Activated CD4-positive, alpha-beta T cell treated with anti-CD3 and anti-CD28 coated beads, Interleukin-2, amount 10 ng/mL, durations not matched to agents 24 days and 14 days (primary cell): Measurements from ENCODE around the gene HMCN1. TPM values are rescaled to one million over a fixed set of nuclear protein-coding genes. Genes with fewer than 3 reads are reported as not detected.
"Not testable (repeated sequence)": the region's sequence is repeated elsewhere in the genome, so short reads cannot be mapped to it uniquely, and the experiment has no call there.

Source experiments
- DNase-seq: peaks from one replicate; pipeline ENCODE4 v3.0.0; 2022
- H3K27ac Mint-ChIP-seq: one replicate; pipeline ENCODE4 v1.8.0; 2022; ENCODE audit warnings: mild to moderate bottlenecking, mixed read lengths
- H3K27me3 Mint-ChIP-seq: one replicate; pipeline ENCODE4 v1.8.0; 2022; ENCODE audit warnings: mixed read lengths
- H3K36me3 Mint-ChIP-seq: one replicate; pipeline ENCODE4 v1.8.0; 2022; ENCODE audit warnings: low read depth, mild to moderate bottlenecking, mixed read lengths
- H3K4me1 Mint-ChIP-seq: one replicate; pipeline ENCODE4 v1.8.0; 2021; ENCODE audit warnings: mixed read lengths
- H3K4me3 Mint-ChIP-seq: one replicate; pipeline ENCODE4 v1.8.0; 2022; ENCODE audit warnings: mild to moderate bottlenecking, moderate library complexity, mixed read lengths
- H3K9me3 Mint-ChIP-seq: one replicate; pipeline ENCODE4 v1.8.0; 2021; ENCODE audit warnings: mixed read lengths
- intact Hi-C: fragments of 100-400 bp; cut with micrococcal nuclease; formaldehyde crosslinking; loops from one replicate; pipeline ENCODE4 v1.15.1; 2023
- total RNA-seq: library from RNA; stranded (reverse); gene quantifications from 2 replicates; pipeline ENCODE4 v1.2.3, GENCODE V29; 2022

HMCN1 gene
- total RNA-seq, 1 donor from 2014 or later, result not detected

- no peak overlapping the region for H3K27ac Mint-ChIP-seq
- intact Hi-C loops, result no loop called here
- no peak overlapping the region for H3K4me3 Mint-ChIP-seq
Measured at GRCh38 chr1:185860311-185860710, 126.1 kb downstream of the HMCN1 start.

GRCh38 chr1:185860859-185861258, 126.7 kb downstream of the HMCN1 start:
- Mint-ChIP-seq H3K36me3 (no peaks in the 10 kb centered on the region), H3K27ac (no peak overlapping the region), H3K27me3 (peaks cover 2% of the 10 kb centered on the region), H3K4me3 (no peak overlapping the region), H3K4me1 (no peaks in the 10 kb centered on the region), H3K9me3 (no peaks in the 10 kb centered on the region)
- intact Hi-C loops, result no loop called here
- DNase-seq, result no peak

More at GRCh38 chr1:185860311-185860710, 126.1 kb downstream of the HMCN1 start:
- no peaks in the 10 kb centered on the region for H3K9me3 Mint-ChIP-seq
- H3K36me3 Mint-ChIP-seq, result no peaks in the 10 kb centered on the region
- DNase-seq, result no peak
- no peaks in the 10 kb centered on the region for H3K4me1 Mint-ChIP-seq
- H3K27me3 Mint-ChIP-seq, result peaks cover 2% of the 10 kb centered on the region

GRCh38 chr1:185861630-185862029, 127.4 kb downstream of the HMCN1 start:
- H3K4me1 Mint-ChIP-seq, result no peaks in the 10 kb centered on the region
- no peak overlapping the region for H3K27ac Mint-ChIP-seq
- DNase-seq, result no peak
- no peak overlapping the region for H3K4me3 Mint-ChIP-seq
- no peaks in the 10 kb centered on the region for H3K36me3 Mint-ChIP-seq
- no peaks in the 10 kb centered on the region for H3K9me3 Mint-ChIP-seq
- H3K27me3 Mint-ChIP-seq, result peaks cover 2% of the 10 kb centered on the region
- intact Hi-C loops, result no loop called here

GRCh38 chr1:185862235-185862634, 128.0 kb downstream of the HMCN1 start:
- intact Hi-C loops, result no loop called here
- H3K36me3 Mint-ChIP-seq, result no peaks in the 10 kb centered on the region

GRCh38 chr1:185864331-185864730, 130.1 kb downstream of the HMCN1 start:
- H3K4me3 Mint-ChIP-seq, result no peak overlapping the region
- no peaks in the 10 kb centered on the region for H3K9me3 Mint-ChIP-seq
- no peak for DNase-seq
- no peaks in the 10 kb centered on the region for H3K36me3 Mint-ChIP-seq
- peaks cover 3% of the 10 kb centered on the region for H3K27me3 Mint-ChIP-seq
- intact Hi-C loops, result no loop called here
- H3K4me1 Mint-ChIP-seq, result no peaks in the 10 kb centered on the region
- no peak overlapping the region for H3K27ac Mint-ChIP-seq

More at GRCh38 chr1:185862235-185862634, 128.0 kb downstream of the HMCN1 start:
- no peak for DNase-seq
- H3K27me3 Mint-ChIP-seq, result peaks cover 2% of the 10 kb centered on the region
- no peaks in the 10 kb centered on the region for H3K4me1 Mint-ChIP-seq
- no peak overlapping the region for H3K4me3 Mint-ChIP-seq
- no peaks in the 10 kb centered on the region for H3K9me3 Mint-ChIP-seq
- H3K27ac Mint-ChIP-seq, result no peak overlapping the region

- H3K36me3 Mint-ChIP-seq, result no peaks in the 10 kb centered on the region
- H3K4me1 Mint-ChIP-seq, result no peaks in the 10 kb centered on the region
- no peak for DNase-seq
- no peak overlapping the region for H3K4me3 Mint-ChIP-seq
- intact Hi-C loops, result no loop called here
- H3K9me3 Mint-ChIP-seq, result no peaks in the 10 kb centered on the region
- H3K27ac Mint-ChIP-seq, result no peak overlapping the region
- H3K27me3 Mint-ChIP-seq, result peaks cover 3% of the 10 kb centered on the region
Measured at GRCh38 chr1:185864889-185865517, 130.8 kb downstream of the HMCN1 start.

- H3K36me3 Mint-ChIP-seq, result no peaks in the 10 kb centered on the region
- no peaks in the 10 kb centered on the region for H3K4me1 Mint-ChIP-seq
- peaks cover 3% of the 10 kb centered on the region for H3K27me3 Mint-ChIP-seq
- no peaks in the 10 kb centered on the region for H3K9me3 Mint-ChIP-seq
- no peak overlapping the region for H3K4me3 Mint-ChIP-seq
- no peak overlapping the region for H3K27ac Mint-ChIP-seq
- intact Hi-C loops, result no loop called here
- no peak for DNase-seq
Measured at GRCh38 chr1:185869590-185869989, 135.4 kb downstream of the HMCN1 start.

GRCh38 chr1:185871627-185872150, 137.5 kb downstream of the HMCN1 start:
- Mint-ChIP-seq H3K36me3 (no peaks in the 10 kb centered on the region), H3K4me1 (no peaks in the 10 kb centered on the region), H3K9me3 (no peaks in the 10 kb centered on the region), H3K27ac (no peak overlapping the region), H3K4me3 (no peak overlapping the region), H3K27me3 (peaks cover 3% of the 10 kb centered on the region)
- DNase-seq, result no peak
- intact Hi-C loops, result no loop called here

- H3K9me3 Mint-ChIP-seq, result no peaks in the 10 kb centered on the region
- intact Hi-C loops, result no loop called here
- no peak overlapping the region for H3K4me3 Mint-ChIP-seq
- H3K36me3 Mint-ChIP-seq, result no peaks in the 10 kb centered on the region
- H3K27ac Mint-ChIP-seq, result no peak overlapping the region
- no peak for DNase-seq
- peaks cover 1% of the 10 kb centered on the region for H3K27me3 Mint-ChIP-seq
- H3K4me1 Mint-ChIP-seq, result no peaks in the 10 kb centered on the region
Measured at GRCh38 chr1:185874246-185874645, 140.1 kb downstream of the HMCN1 start.

- intact Hi-C loops, result no loop called here
- H3K4me3 Mint-ChIP-seq, result no peak overlapping the region
- H3K9me3 Mint-ChIP-seq, result no peaks in the 10 kb centered on the region
- DNase-seq, result no peak
- no peaks in the 10 kb centered on the region for H3K4me1 Mint-ChIP-seq
- no peaks in the 10 kb centered on the region for H3K36me3 Mint-ChIP-seq
- no peaks in the 10 kb centered on the region for H3K27me3 Mint-ChIP-seq
- no peak overlapping the region for H3K27ac Mint-ChIP-seq
Measured at GRCh38 chr1:185880330-185880729, 146.1 kb downstream of the HMCN1 start.

GRCh38 chr1:185880779-185881333, 146.7 kb downstream of the HMCN1 start:
- H3K9me3 Mint-ChIP-seq, result no peaks in the 10 kb centered on the region
- H3K4me1 Mint-ChIP-seq, result no peaks in the 10 kb centered on the region
- H3K27ac Mint-ChIP-seq, result no peak overlapping the region
- DNase-seq, result no peak
- no peaks in the 10 kb centered on the region for H3K36me3 Mint-ChIP-seq
- intact Hi-C loops, result no loop called here
- H3K4me3 Mint-ChIP-seq, result no peak overlapping the region
- no peaks in the 10 kb centered on the region for H3K27me3 Mint-ChIP-seq

GRCh38 chr1:185886046-185886445, 151.9 kb downstream of the HMCN1 start:
- H3K9me3 Mint-ChIP-seq, result no peaks in the 10 kb centered on the region
- no peaks in the 10 kb centered on the region for H3K27me3 Mint-ChIP-seq
- H3K36me3 Mint-ChIP-seq, result no peaks in the 10 kb centered on the region
- no peak for DNase-seq
- H3K4me1 Mint-ChIP-seq, result no peaks in the 10 kb centered on the region
- H3K27ac Mint-ChIP-seq, result no peak overlapping the region
- no peak overlapping the region for H3K4me3 Mint-ChIP-seq
- intact Hi-C loops, result no loop called here

GRCh38 chr1:185886671-185887070, 152.5 kb downstream of the HMCN1 start:
- Mint-ChIP-seq H3K27me3 (no peaks in the 10 kb centered on the region), H3K27ac (no peak overlapping the region), H3K4me3 (no peak overlapping the region), H3K9me3 (no peaks in the 10 kb centered on the region), H3K4me1 (no peaks in the 10 kb centered on the region), H3K36me3 (no peaks in the 10 kb centered on the region)
- intact Hi-C loops, result no loop called here
- no peak for DNase-seq

- H3K27ac Mint-ChIP-seq, H3K4me3 Mint-ChIP-seq, H3K36me3 Mint-ChIP-seq, H3K9me3 Mint-ChIP-seq, DNase-seq, H3K27me3 Mint-ChIP-seq, H3K4me1 Mint-ChIP-seq, intact Hi-C loops: not testable (repeated sequence)
Measured at GRCh38 chr1:185892831-185893403, 158.7 kb downstream of the HMCN1 start.
